NOMO-1 (cell line): ENCODE results near the gene RBM12.
"Not testable (repeated sequence)": the region's sequence is repeated elsewhere in the genome, so short reads cannot be mapped to it uniquely, and the experiment has no call there.

Experiments used
- DNase-seq, 2 experiments: peaks; one replicate each; lab custom pipeline; 2025; ENCODE audit not compliant: unreplicated experiment in 2 of 2; lab: John Stamatoyannopoulos, UW

Gene RBM12

GRCh38 chr20:35698298-35699126 lies 33.8 kb upstream of the RBM12 start:
- DNase-seq: peak in 1 of 2 experiments; percentile 31

GRCh38 chr20:35697696-35698297 lies 33.1 kb upstream of the RBM12 start:
- no peak for DNase-seq

- DNase-seq: no peak
Measured at GRCh38 chr20:35695978-35696377, 31.3 kb upstream of the RBM12 start.

- no peak for DNase-seq
Measured at GRCh38 chr20:35695245-35695749, 30.6 kb upstream of the RBM12 start.

- DNase-seq: no peak
Measured at GRCh38 chr20:35690265-35690664, 25.6 kb upstream of the RBM12 start.

- DNase-seq: not testable (repeated sequence)
Measured at GRCh38 chr20:35686872-35687271, 22.2 kb upstream of the RBM12 start.

- DNase-seq: not testable (repeated sequence)
Measured at GRCh38 chr20:35685368-35685767, 20.7 kb upstream of the RBM12 start.

- no peak for DNase-seq
Measured at GRCh38 chr20:35681960-35682359, 17.3 kb upstream of the RBM12 start.

- peak; percentile 44 to 61 for DNase-seq
Measured at GRCh38 chr20:35680452-35681183, 15.9 kb upstream of the RBM12 start.

GRCh38 chr20:35674921-35675320 lies 10.2 kb upstream of the RBM12 start:
- no peak for DNase-seq

GRCh38 chr20:35673884-35674283 lies 9.2 kb upstream of the RBM12 start:
- DNase-seq: no peak

GRCh38 chr20:35669681-35670080 lies 5.0 kb upstream of the RBM12 start:
- DNase-seq: no peak

- DNase-seq: no peak
Measured at GRCh38 chr20:35669221-35669620, 4.5 kb upstream of the RBM12 start.

GRCh38 chr20:35665949-35666288 lies 1.2 kb upstream of the RBM12 start:
- no peak for DNase-seq

- peak; percentile 26 to 43 for DNase-seq
Measured at GRCh38 chr20:35663516-35664465, 909 bp downstream of the RBM12 start.

- no peak for DNase-seq
Measured at GRCh38 chr20:35662551-35662950, 2.1 kb downstream of the RBM12 start.

- DNase-seq: no peak
Measured at GRCh38 chr20:35661908-35662307, 2.8 kb downstream of the RBM12 start.

- no peak for DNase-seq
Measured at GRCh38 chr20:35661053-35661452, 3.6 kb downstream of the RBM12 start.

GRCh38 chr20:35660122-35660937 lies 4.4 kb downstream of the RBM12 start:
- DNase-seq: no peak

GRCh38 chr20:35657271-35657670 lies 7.4 kb downstream of the RBM12 start:
- no peak for DNase-seq
